HL-60 (cell line): ENCODE results near the gene CNNM4.

Experiments used
- microRNA-seq: library from miRNA; unstranded; fragments of <30 nt; microRNA quantifications from one replicate; pipeline ENCODE4, GENCODE V29; 2018

The CNNM4 gene

Small RNA genes within 50 kb of the gene (microRNA-seq; reads per million reads assigned to microRNA genes)
- 1.5 reads per million for gene MIR3127
